ENCODE results near the gene SPATA3. TPM values are rescaled to one million over a fixed set of nuclear protein-coding genes. Genes with fewer than 3 reads are reported as not detected.

SPATA3 gene
- total RNA-seq, 1 donor from 2014 or later, result not detected

DNA sequence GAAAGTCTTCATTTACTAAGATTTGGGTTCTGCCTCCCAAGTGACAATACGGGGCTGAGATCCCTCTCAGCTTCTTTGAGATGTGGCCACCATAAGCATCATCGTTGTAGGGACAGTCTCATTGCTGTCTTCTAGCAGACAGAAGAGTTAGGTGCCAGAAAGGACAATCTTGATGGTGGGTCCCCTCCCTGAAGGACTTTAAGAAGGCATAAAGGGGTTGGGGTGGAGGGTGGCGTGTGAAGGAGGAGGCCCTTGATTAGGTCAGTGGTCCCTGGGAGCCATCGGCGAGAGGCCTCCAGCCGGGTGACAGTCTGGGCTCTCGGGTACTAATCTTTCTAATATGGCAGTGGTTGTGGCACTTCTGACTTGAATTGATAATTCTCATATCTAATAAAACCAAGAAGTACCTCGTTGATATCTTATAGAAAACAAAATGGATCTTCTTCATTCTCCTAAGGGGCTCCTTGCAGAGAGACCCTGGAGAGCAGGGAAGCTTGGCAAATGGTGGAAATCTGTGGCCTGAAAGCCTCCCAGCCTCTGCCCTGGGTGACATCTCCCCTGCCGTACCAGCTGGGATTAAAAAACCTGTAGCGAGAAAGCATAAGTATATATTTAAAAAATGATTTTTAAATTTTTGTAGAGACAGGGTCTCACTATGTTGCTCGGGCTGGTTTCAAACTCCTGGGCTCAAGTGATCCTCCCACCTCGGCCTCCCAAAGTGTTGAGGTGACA is 53.5 kb downstream of the SPATA3 start:
- Mint-ChIP-seq H3K27ac (no peak overlapping the region), H3K4me1 (peaks cover 7% of the 10 kb centered on the region), H3K36me3 (no peaks in the 10 kb centered on the region), H3K27me3 (ENCODE audit: low read depth) (peaks cover 28% of the 10 kb centered on the region), H3K9me3 (no peaks in the 10 kb centered on the region), H3K4me3 (no peak overlapping the region)
- TF ChIP-seq, protein P1, sequence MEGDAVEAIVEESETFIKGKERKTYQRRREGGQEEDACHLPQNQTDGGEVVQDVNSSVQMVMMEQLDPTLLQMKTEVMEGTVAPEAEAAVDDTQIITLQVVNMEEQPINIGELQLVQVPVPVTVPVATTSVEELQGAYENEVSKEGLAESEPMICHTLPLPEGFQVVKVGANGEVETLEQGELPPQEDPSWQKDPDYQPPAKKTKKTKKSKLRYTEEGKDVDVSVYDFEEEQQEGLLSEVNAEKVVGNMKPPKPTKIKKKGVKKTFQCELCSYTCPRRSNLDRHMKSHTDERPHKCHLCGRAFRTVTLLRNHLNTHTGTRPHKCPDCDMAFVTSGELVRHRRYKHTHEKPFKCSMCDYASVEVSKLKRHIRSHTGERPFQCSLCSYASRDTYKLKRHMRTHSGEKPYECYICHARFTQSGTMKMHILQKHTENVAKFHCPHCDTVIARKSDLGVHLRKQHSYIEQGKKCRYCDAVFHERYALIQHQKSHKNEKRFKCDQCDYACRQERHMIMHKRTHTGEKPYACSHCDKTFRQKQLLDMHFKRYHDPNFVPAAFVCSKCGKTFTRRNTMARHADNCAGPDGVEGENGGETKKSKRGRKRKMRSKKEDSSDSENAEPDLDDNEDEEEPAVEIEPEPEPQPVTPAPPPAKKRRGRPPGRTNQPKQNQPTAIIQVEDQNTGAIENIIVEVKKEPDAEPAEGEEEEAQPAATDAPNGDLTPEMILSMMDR (IDR thresholded peaks at IDR 0.05; ENCODE audit: unreplicated experiment), result no peak
- DNase-seq (ENCODE audit: low spot score in 2 of 2, unreplicated experiment in 2 of 2), result no peak

DNA sequence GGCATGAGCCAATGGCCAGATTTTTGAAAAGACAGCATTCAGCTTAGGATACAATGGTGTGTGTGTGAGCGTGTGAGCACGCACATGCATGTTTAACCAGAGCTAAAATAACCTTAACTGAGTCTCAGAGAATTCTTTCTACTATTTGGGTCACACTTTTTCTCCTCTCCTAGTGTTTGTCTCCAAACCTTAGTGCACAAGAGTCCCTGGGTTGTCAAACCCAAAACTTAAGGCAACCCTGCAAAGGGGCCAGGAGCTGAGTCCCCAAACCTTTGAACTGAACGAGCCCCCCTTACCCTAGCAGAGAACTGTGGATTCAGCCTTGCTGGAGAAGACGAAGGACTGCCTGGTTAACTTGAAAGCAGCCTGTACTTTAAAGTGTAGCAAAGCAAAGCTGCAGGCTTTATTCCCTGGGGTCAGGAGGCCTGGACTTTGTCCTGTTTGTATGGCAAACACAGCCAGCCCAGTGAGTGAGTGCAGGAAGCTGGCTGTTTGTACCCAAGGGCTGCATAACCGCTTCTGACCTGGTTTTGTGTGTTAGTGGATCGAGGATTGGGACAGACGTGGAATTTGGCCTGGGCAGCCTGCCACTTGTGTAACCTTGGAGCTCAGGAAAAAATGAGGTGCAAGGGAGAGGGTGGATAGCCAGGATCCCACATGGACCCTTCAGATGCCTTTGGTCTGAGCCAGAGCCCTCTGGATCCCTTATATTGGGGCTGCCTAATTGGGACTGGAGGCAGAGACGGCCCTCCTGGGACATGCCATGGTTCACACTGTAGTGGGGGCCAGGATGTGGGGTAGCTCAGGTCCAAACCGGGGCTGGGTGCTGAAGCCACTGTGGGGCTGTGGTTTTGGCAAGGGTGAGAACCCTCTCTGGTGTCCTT is 54.3 kb downstream of the SPATA3 start:
- H3K36me3 Mint-ChIP-seq, result no peaks in the 10 kb centered on the region

DNA sequence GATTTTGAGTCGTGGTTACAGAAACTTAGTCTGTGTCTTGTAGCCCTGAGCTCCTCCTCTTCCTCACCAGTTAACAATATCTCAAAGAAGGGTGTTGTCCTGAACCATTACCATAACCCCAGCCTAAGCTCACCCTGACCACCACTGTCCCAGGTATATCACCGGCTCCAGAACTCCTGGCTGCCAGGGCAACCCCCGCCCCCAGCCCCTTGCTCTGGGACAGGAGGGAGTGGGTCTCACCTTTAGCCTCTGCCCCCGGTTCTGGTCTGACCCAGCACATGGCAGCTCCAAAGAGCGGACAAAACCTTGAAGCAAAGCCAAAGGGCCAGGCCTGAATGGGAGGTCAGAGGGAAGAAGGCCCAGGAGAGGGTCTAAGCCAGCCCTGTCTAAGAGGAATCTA is 55.2 kb downstream of the SPATA3 start:
- Mint-ChIP-seq H3K4me3 (no peak overlapping the region), H3K27me3 (ENCODE audit: low read depth) (peaks cover 28% of the 10 kb centered on the region), H3K9me3 (no peaks in the 10 kb centered on the region), H3K27ac (no peak overlapping the region), H3K4me1 (peaks cover 7% of the 10 kb centered on the region), H3K36me3 (no peaks in the 10 kb centered on the region)
- TF ChIP-seq, protein P1 (IDR thresholded peaks at IDR 0.05; ENCODE audit: unreplicated experiment), result no peak
- no peak for DNase-seq (ENCODE audit: low spot score in 2 of 2, unreplicated experiment in 2 of 2)

More for the DNA sequence above, 54.3 kb downstream of the SPATA3 start:
- Mint-ChIP-seq H3K27ac (no peak overlapping the region), H3K4me3 (no peak overlapping the region), H3K9me3 (no peaks in the 10 kb centered on the region), H3K27me3 (ENCODE audit: low read depth) (peaks cover 28% of the 10 kb centered on the region), H3K4me1 (peaks cover 7% of the 10 kb centered on the region)
- TF ChIP-seq, protein P1 (IDR thresholded peaks at IDR 0.05; ENCODE audit: unreplicated experiment), result no peak
- no peak for DNase-seq (ENCODE audit: low spot score in 2 of 2, unreplicated experiment in 2 of 2)

DNA sequence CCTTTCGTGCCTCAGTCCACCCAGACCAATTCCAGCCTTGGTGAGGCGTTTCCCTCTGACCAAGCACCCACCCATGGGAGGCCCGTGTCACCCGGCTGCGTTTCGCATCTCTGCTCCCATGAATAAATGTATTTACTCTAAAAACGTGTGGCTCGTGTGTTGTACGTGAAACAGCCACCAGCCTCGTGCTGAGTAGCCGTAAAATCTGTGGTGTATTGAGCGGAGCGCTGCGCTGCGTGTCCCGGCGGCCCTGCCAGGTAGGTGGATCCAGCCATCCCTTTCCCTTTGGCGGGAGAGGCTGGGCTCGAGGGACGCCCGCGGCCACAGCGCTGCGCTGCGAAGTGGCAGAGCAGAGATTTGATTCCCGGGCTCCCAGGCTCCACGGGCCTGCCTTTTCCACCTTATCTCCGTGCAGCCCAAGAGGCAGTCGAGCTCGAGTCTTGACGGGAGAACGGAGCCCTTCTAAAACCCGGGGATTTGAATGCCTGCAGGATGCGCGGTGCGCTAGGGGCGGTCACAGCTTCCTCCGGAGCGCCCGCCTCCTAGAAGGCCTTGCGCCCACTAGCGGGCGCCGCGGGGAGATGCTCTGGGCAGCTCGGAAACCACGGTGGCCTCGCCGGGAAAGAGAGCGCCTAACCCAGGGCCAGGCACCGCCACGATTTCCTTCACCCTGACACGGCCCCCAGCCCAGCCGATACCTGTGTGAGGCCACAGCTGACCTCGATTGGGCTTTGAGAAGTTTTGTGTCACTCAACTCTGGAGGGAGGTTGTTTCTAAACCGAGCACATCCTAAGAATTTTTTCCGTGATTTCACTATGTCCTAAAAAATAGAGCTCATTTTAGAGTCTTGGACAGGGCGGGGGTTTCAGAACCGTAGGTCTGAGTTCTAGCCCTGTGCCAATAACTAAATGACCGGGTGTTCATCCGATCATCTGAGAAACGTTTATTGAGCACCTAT is 56.9 kb downstream of the SPATA3 start:
- Mint-ChIP-seq H3K27me3 (ENCODE audit: low read depth) (peaks cover 21% of the 10 kb centered on the region), H3K9me3 (no peaks in the 10 kb centered on the region), H3K4me1 (peaks cover 10% of the 10 kb centered on the region), H3K4me3 (peak overlapping the region; percentile 78), H3K36me3 (no peaks in the 10 kb centered on the region), H3K27ac (peak overlapping the region; percentile 4)
- TF ChIP-seq, protein P1 (IDR thresholded peaks at IDR 0.05; ENCODE audit: unreplicated experiment), result peak; percentile 76
- peak; percentile 62 to 84 for DNase-seq (ENCODE audit: low spot score in 2 of 2, unreplicated experiment in 2 of 2)

DNA sequence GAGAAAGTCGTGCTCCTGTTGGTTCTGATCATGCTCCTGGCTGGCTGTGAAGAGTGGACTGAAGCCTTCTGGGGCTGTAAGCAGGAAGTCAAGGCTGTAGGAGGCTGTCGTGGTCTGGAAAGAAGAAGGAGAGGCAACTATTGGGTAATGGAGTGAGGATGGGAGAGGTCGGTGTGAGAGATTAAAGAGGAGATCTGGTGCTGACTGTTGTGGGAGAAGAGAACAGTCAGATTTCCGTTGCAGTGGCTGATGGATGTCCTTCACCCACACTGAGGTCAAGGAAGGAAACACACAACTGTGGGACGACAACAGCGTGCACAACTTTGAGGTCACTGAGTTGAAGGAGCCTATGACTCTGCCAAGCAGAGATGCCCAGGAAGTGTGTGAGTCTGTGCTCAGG is 57.9 kb downstream of the SPATA3 start:
- peaks cover 20% of the 10 kb centered on the region for H3K4me1 Mint-ChIP-seq
- H3K36me3 Mint-ChIP-seq, result no peaks in the 10 kb centered on the region
- no peak for DNase-seq (ENCODE audit: low spot score in 2 of 2, unreplicated experiment in 2 of 2)
- no peak overlapping the region for H3K4me3 Mint-ChIP-seq
- peaks cover 16% of the 10 kb centered on the region for H3K27me3 Mint-ChIP-seq (ENCODE audit: low read depth)
- H3K27ac Mint-ChIP-seq, result no peak overlapping the region
- TF ChIP-seq, protein P1 (IDR thresholded peaks at IDR 0.05; ENCODE audit: unreplicated experiment), result no peak
- no peaks in the 10 kb centered on the region for H3K9me3 Mint-ChIP-seq

Measured in mesothelial cell of epicardium (in vitro differentiated cells).